Measurements from ENCODE around the gene MDFI.

Gene MDFI

DNA sequence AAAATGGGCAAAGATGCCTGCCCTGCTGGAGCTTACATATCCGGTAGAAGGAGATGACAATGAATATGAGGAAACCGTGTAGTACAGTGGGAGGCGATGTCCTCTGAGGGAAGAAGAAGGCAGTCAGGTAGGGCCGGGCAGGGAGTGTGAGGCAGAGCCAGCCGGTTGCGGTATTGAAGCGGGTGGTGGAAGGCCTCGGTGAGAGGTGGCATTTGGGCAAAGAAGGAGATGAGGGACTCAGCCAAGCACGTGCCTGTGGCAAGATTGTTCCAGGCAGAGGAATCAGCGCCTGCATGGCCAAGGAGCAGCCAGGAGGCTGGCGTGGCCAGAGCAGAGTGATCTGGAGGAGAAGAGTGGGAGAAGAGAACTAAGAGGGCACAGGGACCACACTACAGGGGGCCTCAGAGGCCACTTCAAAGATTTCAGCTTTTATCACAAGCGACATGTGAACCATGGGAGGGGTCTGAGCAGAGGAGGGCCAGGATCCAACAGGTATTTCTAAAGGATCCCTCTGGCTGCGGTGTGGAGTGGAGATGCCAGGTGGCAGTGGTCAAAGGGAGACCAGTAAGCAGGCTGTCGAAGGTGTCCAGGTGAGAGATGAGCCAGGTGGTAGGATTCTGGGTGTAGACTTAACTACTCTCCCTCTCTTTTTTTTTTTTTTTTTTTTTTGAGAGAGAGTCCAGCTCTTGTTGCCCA is 13.8 kb downstream of the MDFI start:
- DNase-seq: no peak

DNA sequence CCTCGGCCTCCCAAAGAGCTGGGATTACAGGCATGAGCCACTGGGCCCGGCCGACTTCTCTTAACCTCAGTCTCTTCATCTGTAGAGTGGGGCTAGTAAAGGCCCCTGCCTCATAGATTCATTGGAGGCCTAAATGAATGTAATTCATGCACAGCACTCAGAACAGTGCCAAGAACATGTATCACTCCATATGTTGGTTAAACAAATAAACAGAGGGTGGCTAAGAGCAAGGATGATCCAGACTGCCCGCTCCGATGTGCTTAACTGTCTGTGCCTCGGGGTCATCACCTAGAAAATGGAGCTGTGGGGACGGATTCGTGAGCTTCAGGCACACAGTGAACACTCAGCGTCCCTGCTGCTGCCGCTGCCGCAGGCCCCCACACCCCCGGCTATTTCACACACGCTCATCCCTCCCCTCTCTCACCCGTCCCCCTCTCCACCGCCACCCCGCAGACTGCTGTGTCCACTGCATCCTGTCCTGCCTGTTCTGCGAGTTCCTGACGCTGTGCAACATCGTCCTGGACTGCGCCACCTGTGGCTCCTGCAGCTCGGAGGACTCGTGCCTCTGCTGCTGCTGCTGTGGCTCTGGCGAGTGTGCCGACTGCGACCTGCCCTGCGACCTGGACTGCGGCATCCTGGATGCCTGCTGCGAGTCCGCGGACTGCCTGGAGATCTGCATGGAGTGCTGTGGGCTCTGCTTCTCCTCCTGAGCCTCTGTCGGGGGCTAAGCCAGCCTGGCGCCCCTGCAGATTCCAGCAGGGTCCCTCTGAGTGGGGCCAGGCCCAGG is 14.8 kb downstream of the MDFI start:
- no peak for DNase-seq

DNA sequence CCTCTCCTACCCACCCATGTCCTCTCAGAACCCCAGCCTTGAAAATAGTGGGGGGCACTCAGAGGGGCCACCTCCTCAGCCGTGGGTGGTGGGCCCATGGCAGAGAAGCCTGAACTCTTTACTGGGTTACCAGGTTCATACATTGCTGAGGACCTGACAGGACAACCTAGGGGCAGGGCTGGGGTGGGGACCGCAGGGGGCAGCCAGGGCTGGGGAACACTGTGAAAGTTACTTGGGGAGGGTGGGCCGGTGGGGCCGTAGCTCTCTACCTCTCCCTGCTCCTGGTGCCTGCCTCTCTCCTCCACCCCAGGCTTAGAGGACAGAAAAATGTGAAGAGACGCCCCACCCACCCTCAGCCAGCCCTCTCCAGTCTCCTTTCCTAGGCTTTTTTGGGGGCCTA is 15.4 kb downstream of the MDFI start:
- DNase-seq: no peak

DNA sequence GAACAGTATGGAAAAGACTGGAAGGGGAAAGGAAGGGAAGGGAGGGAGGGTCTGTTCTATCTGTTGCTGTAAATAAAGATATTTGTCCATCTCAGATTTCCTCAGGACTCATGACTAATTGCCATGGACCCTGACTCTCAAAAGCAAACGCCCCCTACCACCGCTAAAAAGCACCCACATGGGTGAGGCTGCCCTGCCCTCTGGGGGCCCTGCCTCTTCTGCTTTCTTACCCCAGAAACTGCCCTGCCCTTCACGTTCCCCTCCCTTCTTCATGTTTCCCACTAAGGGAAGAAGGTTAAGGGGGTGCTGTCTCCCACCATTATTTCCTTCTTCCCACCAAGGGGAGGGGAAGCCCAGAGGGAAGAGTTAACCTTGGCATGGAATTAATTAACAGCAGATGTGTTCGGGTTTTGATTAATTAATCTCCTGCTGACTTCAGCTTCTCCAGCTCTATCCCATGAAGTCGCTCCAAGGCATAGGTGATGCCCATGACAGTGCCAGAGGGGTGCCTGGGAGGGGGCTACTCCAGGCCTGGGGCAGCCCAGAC is 16.0 kb downstream of the MDFI start:
- DNase-seq: no peak

DNA sequence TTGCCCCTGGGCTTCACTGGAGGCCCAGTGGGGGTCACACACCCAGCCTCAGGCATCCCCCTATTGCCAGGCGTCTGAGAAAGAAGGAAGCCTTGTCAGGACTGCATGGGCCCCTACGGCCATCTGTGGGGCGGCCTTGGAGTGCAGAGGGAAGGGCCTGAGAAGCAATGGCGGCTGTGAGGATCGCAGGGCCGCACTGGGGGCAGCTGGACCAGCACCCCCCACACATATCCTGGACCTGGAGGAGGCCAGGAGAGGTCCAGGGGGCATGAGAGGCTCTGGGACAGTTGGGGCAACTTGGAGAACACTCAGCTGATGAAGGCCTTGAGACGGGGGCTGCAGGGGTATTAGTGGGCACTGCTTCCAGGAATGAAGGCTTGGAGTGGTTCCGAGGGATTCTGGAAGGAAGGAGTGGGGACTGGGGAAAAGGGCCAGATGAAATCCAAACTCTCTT is 16.5 kb downstream of the MDFI start:
- no peak for DNase-seq

DNA sequence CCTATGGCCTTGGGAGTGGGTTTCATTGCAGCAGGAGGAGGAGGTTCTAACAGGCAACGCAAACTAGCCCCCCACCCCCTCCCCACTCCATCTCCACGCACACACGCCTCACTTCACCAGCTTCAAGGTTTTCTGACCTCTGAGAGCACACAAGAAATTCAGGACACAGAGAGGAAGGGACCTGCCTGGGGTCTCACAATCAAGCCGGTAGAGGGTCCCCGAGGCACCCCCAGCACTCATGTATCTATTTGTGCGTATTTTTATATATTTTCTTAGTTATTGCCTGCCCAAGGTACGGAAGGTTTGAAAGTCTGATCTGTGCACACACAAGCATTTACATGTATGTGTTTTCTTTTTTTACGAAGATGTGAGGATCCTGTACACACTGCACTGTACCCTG is 16.9 kb downstream of the MDFI start:
- no peak for DNase-seq

DNA sequence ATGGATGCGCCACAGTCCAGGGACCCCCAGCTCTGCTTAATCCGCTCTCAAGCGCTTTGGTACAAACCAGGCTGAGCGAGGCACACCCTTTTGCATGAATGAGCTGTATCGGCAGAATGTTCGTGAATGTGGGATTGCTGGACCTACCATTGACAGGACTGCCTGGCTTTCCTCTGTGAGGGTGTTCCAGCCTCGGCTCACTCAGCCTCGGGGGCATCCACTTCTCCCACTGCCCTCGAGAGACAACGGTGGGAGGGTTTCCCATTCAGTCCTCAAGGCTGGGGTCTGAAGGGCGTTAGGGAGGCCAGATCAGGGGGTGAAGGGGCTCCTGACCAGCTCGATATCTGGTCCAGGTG is 17.4 kb downstream of the MDFI start:
- no peak for DNase-seq

DNA sequence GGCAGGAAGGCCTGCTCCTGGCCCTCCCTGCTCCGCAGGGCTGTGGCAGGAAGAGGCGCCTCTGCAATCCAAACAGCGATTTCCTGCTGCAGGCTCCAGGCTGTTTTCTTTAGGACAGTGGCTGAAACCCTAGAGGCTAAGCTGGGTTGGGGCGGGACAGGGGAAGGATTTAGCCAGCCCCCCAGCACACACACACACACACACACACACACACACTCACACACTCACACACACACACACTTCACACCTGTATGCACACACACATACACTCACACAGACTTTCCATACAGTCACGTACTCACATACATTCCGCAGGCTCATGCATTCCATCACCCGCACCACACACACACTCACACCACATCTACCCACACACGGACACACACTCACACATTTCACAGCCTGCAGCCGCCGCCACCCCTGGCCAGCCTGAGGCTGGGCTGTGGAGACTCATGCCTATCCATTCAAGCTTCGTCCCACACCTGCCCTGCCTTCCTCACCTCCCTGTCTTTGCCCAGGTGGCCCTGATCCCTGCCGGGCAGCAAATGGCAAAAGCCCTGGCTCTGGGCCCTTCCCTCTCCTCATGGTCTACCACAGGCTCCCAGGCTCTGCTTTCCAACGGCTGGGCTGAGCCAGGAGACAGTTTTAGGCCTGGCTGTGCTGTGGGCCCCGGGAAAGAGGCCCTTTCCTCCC is 17.9 kb downstream of the MDFI start:
- DNase-seq: no peak

DNA sequence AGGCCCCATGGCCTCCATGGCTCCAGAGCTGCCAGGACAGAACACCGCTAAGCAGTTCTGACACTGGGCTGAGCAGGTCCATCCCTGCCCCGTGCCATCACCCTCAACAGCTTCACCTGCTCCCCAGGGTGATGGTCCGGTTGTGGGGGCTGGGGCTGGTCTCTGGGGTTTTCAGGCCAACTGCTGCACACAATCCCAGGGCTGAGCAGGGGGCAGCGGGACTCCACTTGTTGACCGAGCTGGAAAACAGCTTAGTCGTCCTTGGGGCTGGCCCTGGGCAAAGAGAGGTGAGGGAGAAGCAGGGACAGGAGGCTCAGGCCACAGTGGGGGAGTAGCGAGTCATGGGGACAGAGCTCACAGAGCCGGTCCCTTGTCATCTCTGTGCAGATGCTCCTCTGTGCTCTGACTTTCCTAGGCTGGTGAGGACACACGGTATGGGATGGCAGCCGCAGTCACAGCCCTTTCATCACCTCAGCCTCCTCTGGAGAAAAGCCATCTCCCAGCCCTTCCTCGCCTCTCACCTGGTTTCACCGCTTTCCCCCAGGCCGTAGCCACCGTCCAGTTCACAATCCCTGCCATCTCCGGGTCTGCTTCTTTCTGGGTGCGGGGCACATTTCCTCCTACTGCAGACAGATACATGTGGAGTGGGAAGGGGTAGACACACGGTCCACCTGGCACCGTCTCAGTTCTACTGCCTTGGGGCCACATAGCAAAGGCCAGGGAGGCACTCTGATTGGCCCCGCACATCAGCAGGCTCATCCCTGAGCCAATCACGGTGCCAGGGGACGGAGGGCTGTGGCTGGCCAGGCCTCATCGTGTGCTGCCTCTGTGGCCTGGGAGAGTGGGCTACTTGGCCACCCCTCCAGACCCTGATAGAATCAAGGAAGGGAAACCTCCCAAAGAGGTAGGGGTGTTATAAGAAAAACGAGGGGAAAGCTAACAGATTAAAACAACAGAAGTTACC is 19.1 kb downstream of the MDFI start:
- DNase-seq: no peak

DNA sequence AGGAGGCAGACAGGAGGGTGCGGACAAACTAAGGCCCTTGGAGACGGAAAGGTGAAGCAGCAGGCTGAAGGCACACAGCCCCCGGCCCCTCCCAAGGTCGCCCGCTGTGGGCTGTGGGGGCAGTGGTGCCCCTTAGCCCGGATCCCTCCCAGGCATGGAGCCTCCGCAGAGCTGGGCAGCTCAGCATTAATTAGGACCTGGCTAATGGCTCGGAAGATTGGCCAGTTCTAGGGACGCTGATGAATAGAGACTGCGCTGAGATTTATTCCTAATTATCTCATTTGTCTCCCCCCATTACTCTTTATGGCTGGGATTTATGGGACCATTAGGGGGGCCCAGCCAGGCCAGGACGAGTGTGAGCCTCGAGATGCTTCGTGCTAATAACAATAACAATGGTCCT is 20.4 kb downstream of the MDFI start:
- no peak for DNase-seq

DNA sequence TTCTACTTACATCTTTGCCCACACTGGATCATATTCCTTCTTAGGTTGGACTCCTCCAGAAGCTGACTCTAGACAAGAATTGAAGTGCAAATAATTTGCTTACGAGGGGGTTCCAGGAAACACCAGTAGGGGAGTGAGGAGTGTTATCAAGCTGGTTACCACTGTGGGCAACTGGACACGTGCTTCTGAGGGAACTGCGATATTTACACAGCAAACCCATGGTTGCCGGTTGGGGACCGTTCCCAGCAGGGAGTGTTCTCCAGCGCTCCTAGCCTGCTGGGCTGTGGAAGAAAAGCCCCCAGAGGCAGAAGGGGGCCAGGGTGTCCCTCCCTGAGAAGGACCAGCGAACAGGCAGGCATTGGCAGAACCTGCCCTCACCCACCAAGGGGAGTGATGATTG is 21.7 kb downstream of the MDFI start:
- DNase-seq: no peak

DNA sequence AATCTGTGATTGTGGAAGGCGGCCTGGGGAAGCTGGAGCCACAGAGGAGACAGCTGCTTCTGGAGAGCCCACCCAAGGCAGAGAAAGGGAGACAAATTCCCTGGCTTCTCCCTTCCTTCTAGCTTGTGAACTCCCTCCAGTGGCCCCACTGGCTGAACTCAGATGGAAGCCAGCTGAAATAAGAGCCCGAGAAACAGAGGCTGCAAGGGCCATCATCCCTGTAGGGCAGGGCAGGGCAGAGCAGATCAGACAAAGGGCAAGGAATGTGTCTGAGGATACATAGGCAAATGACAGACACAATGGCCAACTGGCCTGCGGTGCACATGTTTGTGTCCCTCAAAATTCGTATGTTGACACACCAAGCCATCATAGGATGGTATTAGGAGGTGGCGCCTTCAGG is 25.3 kb downstream of the MDFI start:
- no peak for DNase-seq

DNA sequence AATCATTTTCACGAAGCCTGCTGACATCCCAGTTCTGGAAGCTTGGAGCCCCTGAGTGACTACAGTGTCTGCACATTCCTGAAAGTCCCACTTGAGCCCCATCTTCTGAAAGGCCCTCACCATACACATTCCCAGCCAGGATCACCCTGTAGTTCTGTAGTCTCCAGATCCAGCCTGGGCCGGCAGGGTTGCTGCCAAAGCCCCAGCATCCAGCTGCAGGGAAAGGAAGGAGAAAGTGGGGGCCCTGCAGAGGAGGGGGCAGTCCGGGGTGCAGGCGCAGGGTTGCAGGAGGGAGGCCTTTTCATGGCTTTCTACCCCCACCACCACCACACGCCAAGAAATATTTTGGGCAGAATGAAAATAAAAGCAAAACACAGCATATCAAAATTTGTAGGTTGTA is 26.0 kb downstream of the MDFI start:
- DNase-seq: no peak

DNA sequence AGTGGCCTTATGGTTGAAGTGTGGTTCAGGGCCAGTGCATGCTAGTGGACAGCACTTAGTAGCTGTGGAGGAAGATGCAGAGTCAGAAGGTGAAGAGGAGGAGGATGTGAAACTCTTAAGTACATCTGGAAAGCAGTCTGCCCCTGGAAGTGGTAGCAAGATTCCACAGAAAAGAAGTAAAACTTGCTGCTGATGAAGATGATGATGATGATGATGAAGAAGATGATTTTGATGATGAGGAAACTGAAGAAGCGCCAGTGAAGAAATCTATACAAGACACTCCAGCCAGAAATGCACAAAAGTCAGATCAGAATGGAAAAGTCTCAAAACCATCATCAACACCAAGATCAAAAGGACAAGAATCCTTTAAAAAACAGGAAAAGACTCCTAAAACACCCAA is 28.9 kb downstream of the MDFI start:
- DNase-seq: no peak

DNA sequence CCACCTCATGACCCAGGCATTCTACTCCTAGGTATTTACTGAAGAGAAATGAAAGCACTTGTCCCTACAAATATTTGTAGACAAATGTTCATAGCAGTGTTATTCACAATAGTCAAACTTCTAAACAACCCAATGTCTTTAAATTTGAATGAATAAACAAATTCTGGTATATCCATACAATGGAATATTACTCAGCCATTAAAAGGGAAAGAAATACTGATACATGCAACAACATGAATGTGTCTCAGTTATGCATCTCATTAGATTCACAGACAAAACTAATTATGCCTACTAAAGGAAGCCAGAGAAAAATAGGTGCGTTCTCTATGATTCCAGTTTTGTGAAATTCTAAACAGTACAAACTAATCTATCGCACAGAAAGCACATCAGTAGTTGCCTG is 30.7 kb downstream of the MDFI start:
- no peak for DNase-seq

DNA sequence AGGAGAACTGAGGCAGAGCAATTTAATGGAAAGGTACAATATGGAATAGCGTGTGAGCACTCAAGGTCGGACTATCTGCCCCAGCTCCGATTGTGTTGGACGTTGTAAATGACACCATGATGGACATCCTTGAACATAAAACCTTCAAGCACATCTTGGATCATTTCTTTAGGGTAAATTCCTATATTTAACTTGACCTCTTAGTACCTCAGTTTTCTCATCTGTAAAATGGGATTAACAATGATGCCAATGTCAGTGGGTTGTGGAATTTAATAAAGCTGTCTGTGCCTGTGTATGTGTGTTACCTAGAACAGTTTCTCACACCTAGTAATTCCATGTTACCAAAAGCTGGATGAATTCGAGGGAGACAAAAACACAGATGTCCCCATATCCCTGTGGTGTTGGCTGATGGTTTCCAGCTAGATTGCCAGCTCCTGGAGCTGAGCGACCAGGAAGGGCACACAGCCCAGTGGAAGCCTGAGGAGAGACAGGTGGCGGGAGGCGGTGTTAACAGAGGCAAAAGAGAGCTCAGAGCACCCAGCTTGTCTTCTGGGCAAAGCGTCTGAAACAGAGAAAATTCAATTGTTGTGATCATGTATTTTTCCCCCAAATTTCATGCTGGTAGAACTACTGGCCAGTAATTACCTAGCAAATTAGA is 32.6 kb downstream of the MDFI start:
- DNase-seq: no peak

DNA sequence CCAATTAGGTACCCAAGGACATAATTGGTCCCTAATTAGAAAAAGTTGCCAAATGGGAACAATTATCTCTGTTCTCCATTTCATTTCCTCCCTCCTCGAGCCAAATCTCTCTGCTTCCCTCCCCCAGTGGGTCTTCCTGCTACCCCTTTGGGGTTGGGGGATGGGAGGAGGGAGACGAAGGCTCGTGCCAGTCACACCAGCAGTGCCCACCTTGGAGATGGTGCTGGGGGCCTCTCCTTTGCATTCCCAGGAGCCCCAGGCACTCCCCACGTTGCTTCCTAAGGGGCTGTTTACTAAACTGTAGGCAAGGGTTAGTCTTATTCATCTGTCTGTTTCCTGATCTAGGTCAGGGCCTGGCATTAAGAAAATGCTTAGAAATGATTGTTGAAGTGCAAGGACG is 33.1 kb downstream of the MDFI start:
- no peak for DNase-seq

DNA sequence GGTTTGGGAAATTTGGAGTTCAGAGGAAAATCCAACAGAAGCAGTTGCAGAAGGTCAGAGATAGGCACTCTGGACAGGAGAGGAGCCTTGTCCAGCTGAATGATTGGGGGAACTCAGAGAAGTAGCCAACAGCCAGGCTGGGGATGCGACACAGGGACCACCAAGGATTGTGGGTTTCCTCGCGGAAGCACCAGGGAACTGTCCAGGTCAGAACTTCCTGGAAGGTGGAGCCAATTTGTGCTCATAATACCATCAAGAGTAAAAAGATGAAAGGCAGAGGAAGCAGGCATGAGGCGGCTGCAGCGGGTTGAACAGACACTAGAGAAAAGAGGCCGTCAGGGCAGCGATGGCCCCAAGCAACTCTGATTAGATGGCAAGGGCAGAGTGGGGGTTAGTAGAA is 33.7 kb downstream of the MDFI start:
- no peak for DNase-seq

DNA sequence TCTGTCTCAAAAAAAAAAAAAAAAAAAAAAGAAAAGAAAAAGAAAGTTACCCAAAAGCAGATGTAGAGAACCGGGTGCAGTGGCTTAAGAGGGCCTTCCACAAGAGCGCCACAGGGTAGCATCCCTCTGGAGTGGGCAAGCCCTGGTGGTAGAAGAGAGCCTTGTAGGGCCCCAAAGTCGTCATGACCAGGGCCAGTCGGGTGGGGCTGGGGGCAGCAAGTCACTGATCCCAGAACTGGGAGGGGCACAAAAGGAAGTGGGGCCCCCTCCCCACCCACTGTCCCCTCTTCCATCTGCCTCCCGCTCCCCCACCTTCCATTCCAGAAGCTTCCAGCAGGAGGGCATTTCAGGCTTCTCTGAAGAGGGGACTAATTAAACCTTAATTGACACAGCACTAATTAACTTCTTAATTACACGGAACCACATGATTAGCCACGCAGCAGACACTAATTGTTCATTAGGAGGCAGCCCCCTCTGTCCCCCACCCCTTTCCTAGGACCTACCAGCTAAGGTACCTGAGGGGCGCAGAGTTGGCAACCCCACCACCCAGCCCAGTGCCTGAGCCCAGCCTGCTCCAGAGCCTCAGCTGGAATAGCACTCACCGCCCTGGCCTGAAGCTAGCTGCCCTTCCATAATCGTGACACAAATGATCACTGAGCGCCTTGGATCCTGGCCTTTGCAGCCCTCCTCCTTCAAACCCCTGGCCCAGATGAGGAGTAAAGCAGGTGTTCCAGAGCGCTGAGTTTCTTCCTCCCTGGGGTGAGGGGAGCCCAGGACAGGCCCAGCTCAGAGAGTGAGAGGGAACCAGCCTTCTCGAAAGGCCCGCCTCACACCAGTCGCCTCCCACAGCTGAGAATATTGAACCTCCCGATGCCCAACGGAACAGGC is 34.8 kb downstream of the MDFI start:
- no peak for DNase-seq

DNA sequence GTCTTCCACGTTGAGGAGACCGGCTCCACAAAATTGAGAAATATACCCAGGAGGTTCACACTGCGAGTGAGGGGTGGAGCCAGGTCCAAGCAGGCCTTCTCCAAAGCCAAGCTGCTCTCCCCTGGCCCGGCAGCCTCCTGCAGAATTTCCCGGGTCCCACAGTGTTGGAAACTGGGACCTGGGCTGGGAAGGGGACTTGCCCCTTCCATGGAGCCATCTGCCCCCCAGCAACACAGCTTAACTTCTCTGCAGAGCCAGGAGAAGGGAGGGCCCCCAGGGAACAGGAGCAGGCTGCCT is 35.4 kb downstream of the MDFI start:
- DNase-seq: no peak
